ENCODE measurements around the gene XRCC4.

DNA sequence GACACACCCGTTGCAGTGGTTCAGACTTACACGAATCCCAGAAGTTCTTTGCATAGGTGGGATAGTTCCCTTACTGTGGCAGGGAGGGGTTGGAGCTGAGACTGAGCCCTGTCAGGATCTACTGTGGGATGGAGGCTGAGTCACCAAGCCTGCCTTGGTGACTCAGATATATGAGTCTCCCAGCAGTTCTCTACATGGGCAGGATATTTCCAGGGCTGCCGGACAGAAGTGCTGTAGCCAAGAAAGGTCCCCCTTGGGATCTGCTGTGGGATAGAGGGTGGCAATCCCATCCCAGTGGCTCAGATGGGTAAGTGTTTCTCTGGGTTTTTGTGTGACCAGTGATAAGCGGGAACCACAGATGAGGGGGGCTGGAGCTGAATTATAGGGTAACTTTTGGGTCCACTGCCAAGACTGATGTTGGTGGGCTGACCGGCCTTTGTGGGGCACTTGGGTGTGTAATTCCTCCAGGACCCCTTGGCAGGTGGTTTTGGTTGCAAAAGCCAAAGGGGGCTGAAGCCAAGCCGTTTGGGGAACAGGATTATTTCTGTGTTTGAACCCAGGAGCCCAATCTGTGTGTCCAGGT, 18.7 kb downstream of the XRCC4 start:
- TF ChIP-seq POLR2AphosphoS5 (IDR thresholded peaks at IDR 0.05) (no peak), EP300 (IDR thresholded peaks at IDR 0.05) (no peak)
- TF ChIP-seq, protein P1, sequence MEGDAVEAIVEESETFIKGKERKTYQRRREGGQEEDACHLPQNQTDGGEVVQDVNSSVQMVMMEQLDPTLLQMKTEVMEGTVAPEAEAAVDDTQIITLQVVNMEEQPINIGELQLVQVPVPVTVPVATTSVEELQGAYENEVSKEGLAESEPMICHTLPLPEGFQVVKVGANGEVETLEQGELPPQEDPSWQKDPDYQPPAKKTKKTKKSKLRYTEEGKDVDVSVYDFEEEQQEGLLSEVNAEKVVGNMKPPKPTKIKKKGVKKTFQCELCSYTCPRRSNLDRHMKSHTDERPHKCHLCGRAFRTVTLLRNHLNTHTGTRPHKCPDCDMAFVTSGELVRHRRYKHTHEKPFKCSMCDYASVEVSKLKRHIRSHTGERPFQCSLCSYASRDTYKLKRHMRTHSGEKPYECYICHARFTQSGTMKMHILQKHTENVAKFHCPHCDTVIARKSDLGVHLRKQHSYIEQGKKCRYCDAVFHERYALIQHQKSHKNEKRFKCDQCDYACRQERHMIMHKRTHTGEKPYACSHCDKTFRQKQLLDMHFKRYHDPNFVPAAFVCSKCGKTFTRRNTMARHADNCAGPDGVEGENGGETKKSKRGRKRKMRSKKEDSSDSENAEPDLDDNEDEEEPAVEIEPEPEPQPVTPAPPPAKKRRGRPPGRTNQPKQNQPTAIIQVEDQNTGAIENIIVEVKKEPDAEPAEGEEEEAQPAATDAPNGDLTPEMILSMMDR (IDR thresholded peaks at IDR 0.05): no peak

All from sigmoid colon (tissue), 4 donors.